CD14-positive monocyte (primary cell): ENCODE data around the gene PLPPR4. TPM values are rescaled to one million over a fixed set of nuclear protein-coding genes. Genes with fewer than 3 reads are reported as not detected.
"Not testable (repeated sequence)": the region's sequence is repeated elsewhere in the genome, so short reads cannot be mapped to it uniquely, and the experiment has no call there.

Experiments used
- DNase-seq, 3 donors: peaks; one replicate each; pipeline ENCODE4 v3.0.0-alpha.2; 2011 to 2022
- H2AFZ ChIP-seq: 2 replicates; pipeline ENCODE4 v1.6.0; 2012; ENCODE audit warnings: mild to moderate bottlenecking, low read depth, low read length, inconsistent platforms; ENCODE audit not compliant: insufficient read depth, poor library complexity, severe bottlenecking
- H3K27ac ChIP-seq, 2 donors: 1 replicate in 1 of 2; 2 replicates in 1 of 2; pipeline ENCODE4 v1.5.1; 2012 to 2013; ENCODE audit warnings: low read length in 2 of 2, control low read depth in 1 of 2, inconsistent platforms in 1 of 2, low read depth in 1 of 2, mild to moderate bottlenecking in 1 of 2
- H3K27me3 ChIP-seq, 2 donors: one replicate each; pipeline versions ENCODE4 v1.6.0 to v1.6.1; 2011 to 2013; ENCODE audit warnings: low read length in 2 of 2; ENCODE audit not compliant: control insufficient read depth in 2 of 2, insufficient read depth in 2 of 2
- H3K36me3 ChIP-seq, 2 donors: replicated peaks in 1 of 2; 1 replicate in 1 of 2; 2 replicates in 1 of 2; pipeline versions ENCODE4 v1.5.1 to v1.6.1; 2012 to 2013; ENCODE audit warnings: low read length in 2 of 2, control low read depth in 1 of 2, inconsistent platforms in 1 of 2, mild to moderate bottlenecking in 1 of 2; ENCODE audit not compliant: insufficient read depth in 2 of 2, control insufficient read depth in 1 of 2
- H3K4me1 ChIP-seq, 2 donors: 1 replicate in 1 of 2; 2 replicates in 1 of 2; pipeline versions ENCODE4 v1.5.1 to v1.6.1; 2012 to 2013; ENCODE audit warnings: low read length in 2 of 2, control low read depth in 1 of 2, inconsistent platforms in 1 of 2, mild to moderate bottlenecking in 1 of 2, moderate library complexity in 1 of 2; ENCODE audit not compliant: insufficient read depth in 2 of 2, control insufficient read depth in 1 of 2
- H3K4me2 ChIP-seq: replicated peaks from 2 replicates; pipeline ENCODE3; 2012; ENCODE audit warnings: low read length, moderate library complexity, mild to moderate bottlenecking; ENCODE audit not compliant: poor library complexity, severe bottlenecking; ENCODE audit errors: extremely low read depth
- H3K4me3 ChIP-seq, 3 experiments: fragments of 200-600 bp in 1 of 3; sonication (generic) in 1 of 3; replicated peaks in 1 of 3; 1 replicate in 2 of 3; 2 replicates in 1 of 3; pipeline ENCODE4 v1.5.1; 2011 to 2013; ENCODE audit warnings: low read length in 3 of 3, mild to moderate bottlenecking in 3 of 3, control low read depth in 2 of 3, low read depth in 2 of 3, inconsistent platforms in 1 of 3, moderate library complexity in 1 of 3
- H3K79me2 ChIP-seq: 2 replicates; pipeline ENCODE4 v1.6.0; 2012; ENCODE audit warnings: mild to moderate bottlenecking, control low read depth, inconsistent platforms, low read length, moderate library complexity; ENCODE audit not compliant: insufficient read depth
- H3K9ac ChIP-seq: 2 replicates; pipeline ENCODE4 v1.6.0; 2017; ENCODE audit warnings: low read length, mild to moderate bottlenecking; ENCODE audit not compliant: insufficient read depth, poor library complexity, severe bottlenecking
- H3K9me3 ChIP-seq, 2 donors: replicated peaks in 1 of 2; 1 replicate in 1 of 2; 2 replicates in 1 of 2; pipeline versions ENCODE4 v1.5.1 to v1.6.1; 2012 to 2013; ENCODE audit warnings: low read length in 2 of 2, control low read depth in 1 of 2; ENCODE audit not compliant: control insufficient read depth in 1 of 2, insufficient read depth in 1 of 2
- H4K20me1 ChIP-seq: 2 replicates; pipeline ENCODE4 v1.6.0; 2012; ENCODE audit warnings: mild to moderate bottlenecking, low read length, control low read depth, moderate library complexity; ENCODE audit not compliant: insufficient read depth
- H3K27ac Mint-ChIP-seq, 7 donors: one replicate each; pipeline ENCODE4 v1.8.0; 2020; ENCODE audit warnings: mild to moderate bottlenecking in 7 of 7, mixed read lengths in 7 of 7, moderate library complexity in 6 of 7, inconsistent platforms in 2 of 7
- H3K27me3 Mint-ChIP-seq, 3 donors: one replicate each; pipeline ENCODE4 v1.8.0; 2021 to 2022; ENCODE audit warnings: low read depth in 3 of 3, mild to moderate bottlenecking in 3 of 3, mixed read lengths in 3 of 3, moderate library complexity in 3 of 3, inconsistent platforms in 1 of 3
- H3K36me3 Mint-ChIP-seq, 2 donors: one replicate each; pipeline ENCODE4 v1.8.0; 2020; ENCODE audit warnings: mixed read lengths in 2 of 2, inconsistent platforms in 1 of 2, mild to moderate bottlenecking in 1 of 2
- H3K4me1 Mint-ChIP-seq: one replicate; pipeline ENCODE4 v1.8.0; 2020; ENCODE audit warnings: mild to moderate bottlenecking, mixed read lengths
- H3K4me3 Mint-ChIP-seq, 2 donors: one replicate each; pipeline ENCODE4 v1.8.0; 2020; ENCODE audit warnings: mild to moderate bottlenecking in 2 of 2, mixed read lengths in 2 of 2, moderate library complexity in 1 of 2
- H3K9me3 Mint-ChIP-seq, 7 donors: one replicate each; pipeline ENCODE4 v1.8.0; 2020 to 2022; ENCODE audit warnings: mixed read lengths in 7 of 7, mild to moderate bottlenecking in 6 of 7, moderate library complexity in 6 of 7, inconsistent platforms in 2 of 7
- CTCF ChIP-seq: fragments of 200-600 bp; IDR thresholded peaks from one replicate; pipeline ENCODE4 v1.8.0; 2022; ENCODE audit warnings: antibody characterized with exemption, mild to moderate bottlenecking
- WGBS: methylation state at CpG from one replicate; pipeline ENCODE4 v1.1.5; 2013; ENCODE audit warnings: missing lambda C conversion rate; ENCODE audit not compliant: insufficient coverage; 5-methylcytosine and 5-hydroxymethylcytosine counted together
- intact Hi-C, 2 donors: fragments of 100-400 bp; cut with micrococcal nuclease; formaldehyde crosslinking; loops; one replicate each; pipeline versions ENCODE4 v1.15.0 to v1.15.1; 2023
- polyA plus RNA-seq, 3 donors: library from polyadenylated mRNA; depleted of rRNA in 1 of 3; unstranded in 2 of 3; stranded (reverse) in 1 of 3; fragments of 300-500 nt in 2 of 3; fragments of >200 nt in 1 of 3; fragmentation: Illumina TruSeq in 2 of 3; gene quantifications; 1 replicate in 2 of 3; 2 replicates in 1 of 3; pipeline ENCODE4 v1.2.3, GENCODE V29; 2012 to 2021

PLPPR4 gene
- polyA plus RNA-seq, 3 donors: not detected

- H3K36me3 Mint-ChIP-seq: no peaks in the 10 kb centered on the region
- no peak for DNase-seq
- no peak overlapping the region for H3K4me3 Mint-ChIP-seq
- Histone ChIP-seq H3K4me3 (no peak overlapping the region), H3K27ac (no peak overlapping the region), H3K27me3 (no peaks in the 10 kb centered on the region), H3K9me3 (no peaks in the 10 kb centered on the region), H4K20me1 (no peaks in the 10 kb centered on the region), H3K4me1 (no peaks in the 10 kb centered on the region), H3K79me2 (no peaks in the 10 kb centered on the region), H3K36me3 (no peaks in the 10 kb centered on the region), H3K4me2 (no peak overlapping the region), H2AFZ (no peak overlapping the region), H3K9ac (no peak overlapping the region)
- H3K27ac Mint-ChIP-seq: no peak overlapping the region
- H3K4me1 Mint-ChIP-seq: no peaks in the 10 kb centered on the region
- intact Hi-C loops: no loop called here
- peaks cover 0 to 4% (median 0%) of the 10 kb centered on the region in 7 donors for H3K9me3 Mint-ChIP-seq
- TF ChIP-seq CTCF: no peak
- H3K27me3 Mint-ChIP-seq: peaks cover 0 to 3% (median 0%) of the 10 kb centered on the region in 3 donors
Measured at GRCh38 chr1:99281105-99281504, 16.8 kb downstream of the PLPPR4 start.

GRCh38 chr1:99282536-99282935, 18.2 kb downstream of the PLPPR4 start:
- Mint-ChIP-seq H3K9me3 (peaks cover 0 to 5% (median 0%) of the 10 kb centered on the region in 7 donors), H3K36me3 (no peaks in the 10 kb centered on the region), H3K4me3 (no peak overlapping the region), H3K27ac (no peak overlapping the region), H3K4me1 (no peaks in the 10 kb centered on the region), H3K27me3 (peaks cover 0 to 3% (median 0%) of the 10 kb centered on the region in 3 donors)
- Histone ChIP-seq H2AFZ (no peak overlapping the region), H3K27ac (no peak overlapping the region), H3K4me1 (no peaks in the 10 kb centered on the region), H3K4me3 (no peak overlapping the region), H3K27me3 (no peaks in the 10 kb centered on the region), H3K79me2 (no peaks in the 10 kb centered on the region), H4K20me1 (no peaks in the 10 kb centered on the region), H3K4me2 (no peak overlapping the region), H3K36me3 (no peaks in the 10 kb centered on the region), H3K9me3 (no peaks in the 10 kb centered on the region), H3K9ac (no peak overlapping the region)
- no peak for TF ChIP-seq CTCF
- intact Hi-C loops: no loop called here
- 28% methylated on average over 3 of the region's 3 CpGs for whole genome bisulfite sequencing
- DNase-seq: no peak

- intact Hi-C loops, H3K36me3 Mint-ChIP-seq, H3K4me2 ChIP-seq, H3K4me3 Mint-ChIP-seq, H3K9me3 Mint-ChIP-seq, H3K4me1 ChIP-seq, H3K79me2 ChIP-seq, H3K4me3 ChIP-seq, H2AFZ ChIP-seq, H4K20me1 ChIP-seq, DNase-seq, H3K27me3 Mint-ChIP-seq, H3K27me3 ChIP-seq, H3K9me3 ChIP-seq, H3K9ac ChIP-seq, H3K27ac ChIP-seq, H3K36me3 ChIP-seq, H3K27ac Mint-ChIP-seq, H3K4me1 Mint-ChIP-seq: not testable (repeated sequence)
- 95% methylated on average over 12 of the region's 18 CpGs for WGBS
Measured at GRCh38 chr1:99283521-99283920, 19.2 kb downstream of the PLPPR4 start.
